H9 (cell line): Measurements from ENCODE around the gene TENM4. TPM values are rescaled to one million over a fixed set of nuclear protein-coding genes. Genes with fewer than 3 reads are reported as not detected.

ENCODE experiments used
- DNase-seq: peaks from one replicate; pipeline ENCODE4 v3.0.0-alpha.2; 2017
- H2AFZ ChIP-seq: one replicate; pipeline ENCODE4 v1.6.1; 2013; ENCODE audit warnings: mild to moderate bottlenecking, low read length, control low read depth, moderate library complexity
- H2AK5ac ChIP-seq: 2 replicates; pipeline ENCODE4 v1.6.1; 2013; ENCODE audit warnings: low read length, control low read depth, mixed read lengths; ENCODE audit not compliant: insufficient read length
- H2BK120ac ChIP-seq: one replicate; pipeline ENCODE4 v1.6.1; 2013; ENCODE audit warnings: low read depth, mild to moderate bottlenecking, low read length, control low read depth, inconsistent platforms; ENCODE audit not compliant: poor library complexity, severe bottlenecking
- H2BK12ac ChIP-seq: 2 replicates; pipeline ENCODE4 v1.6.1; 2013; ENCODE audit warnings: low read length, control low read depth, mixed read lengths, low read depth; ENCODE audit not compliant: insufficient read length
- H2BK15ac ChIP-seq: 2 replicates; pipeline ENCODE4 v1.6.1; 2013; ENCODE audit warnings: low read depth, low read length, control low read depth
- H2BK20ac ChIP-seq: one replicate; pipeline ENCODE4 v1.6.1; 2013; ENCODE audit warnings: low read depth, mild to moderate bottlenecking, low read length, control low read depth, inconsistent platforms; ENCODE audit not compliant: poor library complexity, severe bottlenecking
- H2BK5ac ChIP-seq: 2 replicates; pipeline ENCODE4 v1.6.1; 2013; ENCODE audit warnings: low read length, control low read depth, mixed read lengths; ENCODE audit not compliant: insufficient read length
- H3K14ac ChIP-seq: 2 replicates; pipeline ENCODE4 v1.6.1; 2013; ENCODE audit warnings: low read length, control low read depth; ENCODE audit not compliant: insufficient read depth
- H3K18ac ChIP-seq: 2 replicates; pipeline ENCODE4 v1.6.1; 2013; ENCODE audit warnings: low read depth, mild to moderate bottlenecking, mixed read lengths, low read length, control low read depth; ENCODE audit not compliant: insufficient read length
- H3K23ac ChIP-seq: 2 replicates; pipeline ENCODE4 v1.6.1; 2013; ENCODE audit warnings: low read length, control low read depth, mixed read lengths, low read depth; ENCODE audit not compliant: insufficient read length
- H3K23me2 ChIP-seq: 2 replicates; pipeline ENCODE4 v1.6.1; 2013; ENCODE audit warnings: low read depth, mild to moderate bottlenecking, mixed read lengths, low read length, control low read depth; ENCODE audit not compliant: insufficient read length, poor library complexity, severe bottlenecking
- H3K27ac ChIP-seq: 2 replicates; pipeline ENCODE4 v1.5.1; 2013; ENCODE audit warnings: low read length, control low read depth, mixed read lengths, low read depth; ENCODE audit not compliant: insufficient read length
- H3K27me3 ChIP-seq: 2 replicates; pipeline ENCODE4 v1.6.1; 2013; ENCODE audit warnings: low read length, control low read depth, inconsistent platforms; ENCODE audit not compliant: insufficient read depth
- H3K4ac ChIP-seq: 2 replicates; pipeline ENCODE4 v1.6.1; 2013; ENCODE audit warnings: low read depth, mild to moderate bottlenecking, control low read depth, inconsistent platforms, low read length, moderate library complexity
- H3K4me1 ChIP-seq: 2 replicates; pipeline ENCODE4 v1.6.1; 2013; ENCODE audit warnings: low read length, control low read depth, inconsistent platforms; ENCODE audit not compliant: insufficient read depth
- H3K4me2 ChIP-seq: 2 replicates; pipeline ENCODE4 v1.6.1; 2013; ENCODE audit warnings: low read length, control low read depth, mixed read lengths; ENCODE audit not compliant: insufficient read length, insufficient read depth
- H3K56ac ChIP-seq: 2 replicates; pipeline ENCODE4 v1.6.1; 2013; ENCODE audit warnings: low read depth, mild to moderate bottlenecking, mixed read lengths, low read length, control low read depth; ENCODE audit not compliant: insufficient read length
- H3K79me1 ChIP-seq: 2 replicates; pipeline ENCODE4 v1.6.1; 2013; ENCODE audit warnings: low read depth, mild to moderate bottlenecking, moderate library complexity, low read length, control low read depth, inconsistent platforms; ENCODE audit not compliant: insufficient read depth, poor library complexity, severe bottlenecking
- H3K79me2 ChIP-seq: 2 replicates; pipeline ENCODE4 v1.6.1; 2013; ENCODE audit warnings: low read length, control low read depth, inconsistent platforms; ENCODE audit not compliant: insufficient read depth
- H3K9ac ChIP-seq: 2 replicates; pipeline ENCODE4 v1.6.1; 2013; ENCODE audit warnings: low read length, control low read depth, mixed read lengths; ENCODE audit not compliant: insufficient read length; ENCODE audit errors: extremely low read depth
- H3K9me3 ChIP-seq: one replicate; pipeline ENCODE4 v1.6.1; 2013; ENCODE audit warnings: low read depth, low read length, inconsistent platforms; ENCODE audit not compliant: control insufficient read depth
- H3T11ph ChIP-seq: one replicate; pipeline ENCODE4 v1.6.1; 2013; ENCODE audit warnings: mild to moderate bottlenecking, low read length, control low read depth, inconsistent platforms
- H4K20me1 ChIP-seq: one replicate; pipeline ENCODE4 v1.6.1; 2013; ENCODE audit not compliant: control insufficient read depth, insufficient read length, insufficient read depth
- H4K5ac ChIP-seq: 2 replicates; pipeline ENCODE4 v1.6.1; 2013; ENCODE audit warnings: low read depth, mild to moderate bottlenecking, mixed read lengths, low read length, control low read depth; ENCODE audit not compliant: insufficient read length
- H4K8ac ChIP-seq: replicated peaks from 2 replicates; pipeline ENCODE4 v1.6.1; 2013; ENCODE audit warnings: low read length, control low read depth, mixed read lengths, low read depth; ENCODE audit not compliant: insufficient read length
- H4K91ac ChIP-seq: 2 replicates; pipeline ENCODE4 v1.6.1; 2013; ENCODE audit warnings: low read depth, mild to moderate bottlenecking, moderate library complexity, mixed read lengths, low read length, control low read depth; ENCODE audit not compliant: insufficient read length
- H3K27ac Mint-ChIP-seq, 3 experiments: 2 replicates in 2 of 3; 3 replicates in 1 of 3; pipeline ENCODE4 v1.8.0; 2020 to 2021; ENCODE audit warnings: mixed read lengths in 3 of 3, mild to moderate bottlenecking in 1 of 3, moderate library complexity in 1 of 3
- H3K27me3 Mint-ChIP-seq: 2 replicates; pipeline ENCODE4 v1.8.0; 2021; ENCODE audit warnings: low read depth, mild to moderate bottlenecking, moderate library complexity, mixed read lengths
- H3K36me3 Mint-ChIP-seq, 3 experiments: 2 replicates in 2 of 3; 3 replicates in 1 of 3; pipeline ENCODE4 v1.8.0; 2020 to 2021; ENCODE audit warnings: low read depth in 3 of 3, mixed read lengths in 3 of 3; ENCODE audit not compliant: insufficient read depth in 1 of 3
- H3K4me1 Mint-ChIP-seq, 2 experiments: 2 replicates each; pipeline ENCODE4 v1.8.0; 2020; ENCODE audit warnings: mixed read lengths in 2 of 2
- H3K4me3 Mint-ChIP-seq, 2 experiments: 2 replicates in 1 of 2; 3 replicates in 1 of 2; pipeline ENCODE4 v1.8.0; 2020 to 2021; ENCODE audit warnings: mild to moderate bottlenecking in 2 of 2, mixed read lengths in 2 of 2, moderate library complexity in 1 of 2
- H3K9me3 Mint-ChIP-seq, 2 experiments: 2 replicates in 1 of 2; 3 replicates in 1 of 2; pipeline ENCODE4 v1.8.0; 2020; ENCODE audit warnings: mild to moderate bottlenecking in 2 of 2, mixed read lengths in 2 of 2, moderate library complexity in 1 of 2
- WGBS: extraction: QIAGEN DNeasy Blood & Tissue Kit; methylation state at CpG from one replicate; pipeline ENCODE4 v1.1.7; 2013; ENCODE audit warnings: missing lambda C conversion rate, low lambda C conversion rate, mixed read lengths; ENCODE audit not compliant: insufficient read length; ENCODE audit errors: extremely low coverage; 5-methylcytosine and 5-hydroxymethylcytosine counted together
- total RNA-seq: library from RNA; stranded (reverse); gene quantifications from 2 replicates; pipeline ENCODE4 v1.2.1, GENCODE V29; 2021
- TF ChIP-seq, protein P1 (sequence below): fragments of 200-600 bp; sonication (generic); conservative IDR thresholded peaks from 3 replicates; pipeline ENCODE4 v1.8.0; 2021; ENCODE audit warnings: antibody characterized with exemption, mild to moderate bottlenecking

The TENM4 gene
- total RNA-seq, 1 experiment from 2014 or later: 4.6 TPM

DNA sequence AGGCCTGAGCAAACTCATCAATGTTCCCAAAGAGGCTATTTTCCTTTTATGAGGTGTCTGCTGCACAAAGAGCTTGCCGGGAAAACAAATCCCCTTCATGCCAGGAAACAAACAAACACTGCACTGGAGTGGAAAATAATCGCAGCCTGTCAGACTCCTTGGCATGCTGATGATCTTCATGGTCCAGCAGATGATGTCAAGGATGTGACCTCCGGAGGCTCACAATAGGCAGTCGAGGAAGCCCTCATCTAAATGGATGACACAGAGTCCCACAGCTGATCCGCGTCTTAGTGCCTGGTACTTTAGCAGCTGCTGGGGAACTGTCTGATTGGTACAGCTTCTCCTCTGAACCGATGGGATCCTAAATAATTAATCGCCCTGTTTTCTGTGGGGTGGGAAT, 187.6 kb downstream of the TENM4 start:
- Histone ChIP-seq H4K8ac (no peak overlapping the region), H3K79me2 (no peaks in the 10 kb centered on the region), H3K56ac (no peak overlapping the region), H3K9ac (no peak overlapping the region), H2BK120ac (no peak overlapping the region), H3K79me1 (no peaks in the 10 kb centered on the region), H3K27me3 (no peaks in the 10 kb centered on the region), H3K18ac (no peak overlapping the region), H3K23ac (no peak overlapping the region), H3K4me1 (no peaks in the 10 kb centered on the region), H4K20me1 (no peaks in the 10 kb centered on the region), H4K91ac (no peak overlapping the region), H2BK15ac (no peak overlapping the region), H3K27ac (no peak overlapping the region), H3K9me3 (no peaks in the 10 kb centered on the region), H2AFZ (no peak overlapping the region), H2BK12ac (no peak overlapping the region), H3K14ac (no peak overlapping the region), H2AK5ac (no peak overlapping the region), H3K4me2 (no peak overlapping the region), H4K5ac (no peak overlapping the region), H3K23me2 (no peaks in the 10 kb centered on the region), H2BK20ac (no peak overlapping the region), H3K4ac (no peak overlapping the region), H3T11ph (no peak overlapping the region), H2BK5ac (no peak overlapping the region)
- no CpG with 5 or more reads among the region's 8 CpGs for WGBS
- Mint-ChIP-seq H3K36me3 (no peaks in the 10 kb centered on the region), H3K9me3 (no peaks in the 10 kb centered on the region), H3K4me3 (no peak overlapping the region), H3K27ac (no peak overlapping the region), H3K4me1 (peaks cover 6 to 10% of the 10 kb centered on the region in 2 experiments), H3K27me3 (no peaks in the 10 kb centered on the region)
- no peak for DNase-seq
- TF ChIP-seq, protein P1, sequence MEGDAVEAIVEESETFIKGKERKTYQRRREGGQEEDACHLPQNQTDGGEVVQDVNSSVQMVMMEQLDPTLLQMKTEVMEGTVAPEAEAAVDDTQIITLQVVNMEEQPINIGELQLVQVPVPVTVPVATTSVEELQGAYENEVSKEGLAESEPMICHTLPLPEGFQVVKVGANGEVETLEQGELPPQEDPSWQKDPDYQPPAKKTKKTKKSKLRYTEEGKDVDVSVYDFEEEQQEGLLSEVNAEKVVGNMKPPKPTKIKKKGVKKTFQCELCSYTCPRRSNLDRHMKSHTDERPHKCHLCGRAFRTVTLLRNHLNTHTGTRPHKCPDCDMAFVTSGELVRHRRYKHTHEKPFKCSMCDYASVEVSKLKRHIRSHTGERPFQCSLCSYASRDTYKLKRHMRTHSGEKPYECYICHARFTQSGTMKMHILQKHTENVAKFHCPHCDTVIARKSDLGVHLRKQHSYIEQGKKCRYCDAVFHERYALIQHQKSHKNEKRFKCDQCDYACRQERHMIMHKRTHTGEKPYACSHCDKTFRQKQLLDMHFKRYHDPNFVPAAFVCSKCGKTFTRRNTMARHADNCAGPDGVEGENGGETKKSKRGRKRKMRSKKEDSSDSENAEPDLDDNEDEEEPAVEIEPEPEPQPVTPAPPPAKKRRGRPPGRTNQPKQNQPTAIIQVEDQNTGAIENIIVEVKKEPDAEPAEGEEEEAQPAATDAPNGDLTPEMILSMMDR: no peak
